Gastroesophageal sphincter (tissue), 4 donors: ENCODE results near the gene SELENOT. TPM values are rescaled to one million over a fixed set of nuclear protein-coding genes. Genes with fewer than 3 reads are reported as not detected.

Source experiments
- ATAC-seq: fragments of 150-250 bp; one replicate; pipeline ENCODE4 v1.9.1; 2016; ENCODE audit warnings: mild to moderate bottlenecking, moderate library complexity
- H3K27ac ChIP-seq, 4 donors: fragments of 200-600 bp; sonication (generic) in 3 of 4; 1 replicate in 3 of 4; 2 replicates in 1 of 4; pipeline ENCODE4 v1.5.1; 2016 to 2019
- H3K27me3 ChIP-seq: fragments of 200-600 bp; sonication (generic); one replicate; pipeline ENCODE4 v1.5.1; 2019
- H3K36me3 ChIP-seq, 2 donors: fragments of 200-600 bp; sonication (generic); one replicate each; pipeline ENCODE4 v1.5.1; 2019; ENCODE audit warnings: control low read depth in 1 of 2
- H3K4me1 ChIP-seq, 3 donors: fragments of 200-600 bp; sonication (generic); 1 replicate in 2 of 3; 2 replicates in 1 of 3; pipeline ENCODE4 v1.5.1; 2016 to 2019; ENCODE audit warnings: control low read depth in 2 of 3
- H3K4me3 ChIP-seq, 2 donors: fragments of 200-600 bp; sonication (generic); one replicate each; pipeline ENCODE4 v1.5.1; 2019; ENCODE audit warnings: mild to moderate bottlenecking in 1 of 2, moderate library complexity in 1 of 2
- H3K9me3 ChIP-seq, 3 donors: fragments of 200-600 bp; sonication (generic); one replicate each; pipeline ENCODE4 v1.5.1; 2017 to 2019; ENCODE audit warnings: control low read depth in 2 of 3
- CTCF ChIP-seq, 4 experiments: fragments of 200-600 bp in 2 of 4; fragments of 450-650 bp in 2 of 4; sonication (generic) in 1 of 4; IDR thresholded peaks; one replicate each; pipeline ENCODE4 v1.5.1; 2017 to 2019; ENCODE audit warnings: antibody characterized with exemption in 4 of 4, mild to moderate bottlenecking in 2 of 4, moderate library complexity in 2 of 4
- EP300 ChIP-seq: sonication (generic); formaldehyde crosslinking; IDR thresholded peaks from one replicate; pipeline ENCODE4 v1.6.1; 2017; ENCODE audit warnings: antibody characterized with exemption, mild to moderate bottlenecking
- POLR2A ChIP-seq, 2 donors: fragments of 450-650 bp; IDR thresholded peaks; one replicate each; pipeline ENCODE4 v1.6.1; 2017; ENCODE audit warnings: antibody characterized with exemption in 2 of 2, mild to moderate bottlenecking in 2 of 2, moderate library complexity in 1 of 2
- POLR2AphosphoS5 ChIP-seq: sonication (generic); formaldehyde crosslinking; IDR thresholded peaks from one replicate; pipeline ENCODE4 v1.6.1; 2017; ENCODE audit warnings: antibody characterized with exemption
- total RNA-seq, 4 donors: library from RNA; depleted of rRNA; stranded (reverse); fragments of >200 nt; gene quantifications; one replicate each; pipeline ENCODE4 v1.1.0, GENCODE V29; 2016

The SELENOT gene
- total RNA-seq, 4 donors from 2014 or later, result 46.1 to 167 (median 97.2) TPM

DNA sequence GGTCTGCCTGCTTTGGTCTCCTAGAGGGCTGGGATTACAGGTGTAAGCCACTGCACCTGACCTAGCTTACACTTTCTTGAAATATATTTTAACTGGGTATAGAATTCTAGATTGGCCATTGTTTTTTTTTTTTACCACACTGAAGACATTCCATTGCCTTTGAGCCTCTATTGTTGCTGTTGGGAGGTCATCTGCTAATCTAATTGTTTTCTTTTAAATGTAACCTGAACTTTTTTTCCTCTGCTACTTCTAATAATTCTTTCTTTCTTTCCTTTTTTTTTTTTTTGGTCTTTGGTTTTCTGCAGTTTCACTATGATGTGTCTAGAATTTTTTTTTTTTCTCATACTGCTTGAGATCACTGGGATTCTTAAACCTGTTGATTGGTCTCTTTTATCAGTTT lies 72.5 kb downstream of the SELENOT start:
- no peaks in the 10 kb centered on the region for H3K27me3 ChIP-seq
- no peak for TF ChIP-seq POLR2A (IDR thresholded peaks at IDR 0.05)
- TF ChIP-seq EP300, result no peak
- TF ChIP-seq POLR2AphosphoS5, result no peak
- no peak for TF ChIP-seq CTCF (IDR thresholded peaks at IDR 0.05)
- no peak overlapping the region for H3K4me3 ChIP-seq
- no peak for ATAC-seq
- H3K27ac ChIP-seq, result no peak overlapping the region
- H3K9me3 ChIP-seq, result peaks cover 0 to 25% (median 0%) of the 10 kb centered on the region in 3 donors
- H3K36me3 ChIP-seq, result no peaks in the 10 kb centered on the region
- no peaks in the 10 kb centered on the region for H3K4me1 ChIP-seq

Other genes starting within 250 kb of the SELENOT start
- 10 to 100 TPM; 15.4 to 30.0 (median 26.0) TPM for gene TSC22D2, start 195.0 kb upstream of the SELENOT start, total RNA-seq
- 100 to 1,000 TPM in 3 of 4 donors, 10 to 100 TPM in 1; 72.8 to 187 (median 154) TPM for gene SERP1, start 56.8 kb upstream of the SELENOT start, total RNA-seq
- gene EIF2A, start 56.5 kb upstream of the SELENOT start, total RNA-seq, result 100 to 1,000 TPM in 3 of 4 donors, 10 to 100 TPM in 1; 98.4 to 178 (median 140) TPM
- not detected for gene ERICH6, start 100.6 kb downstream of the SELENOT start, total RNA-seq
- gene SIAH2, start 159.8 kb downstream of the SELENOT start, total RNA-seq, result 10 to 100 TPM; 26.0 to 36.1 (median 28.5) TPM